GM12873 (cell line): ENCODE measurements around the gene CMTM1.

Source experiments
- CTCF ChIP-seq: IDR thresholded peaks from 2 replicates; pipeline ENCODE4 v1.5.1; 2012; ENCODE audit warnings: low read depth, mild to moderate bottlenecking, moderate library complexity, low read length, control low read depth; ENCODE audit not compliant: insufficient read depth; ENCODE audit errors: missing control alignments

Gene CMTM1

GRCh38 chr16:66608241-66609138 lies 42.3 kb downstream of the CMTM1 start:
- TF ChIP-seq CTCF = peak; percentile 94

- TF ChIP-seq CTCF = no peak
Measured at GRCh38 chr16:66609139-66609510, 42.9 kb downstream of the CMTM1 start.

- TF ChIP-seq CTCF = no peak
Measured at GRCh38 chr16:66610111-66610820, 44.0 kb downstream of the CMTM1 start.

GRCh38 chr16:66612422-66612821 lies 46.2 kb downstream of the CMTM1 start:
- TF ChIP-seq CTCF = no peak

GRCh38 chr16:66614161-66614802 lies 48.0 kb downstream of the CMTM1 start:
- no peak for TF ChIP-seq CTCF

- TF ChIP-seq CTCF = no peak
Measured at GRCh38 chr16:66616169-66616568, 49.9 kb downstream of the CMTM1 start.

- TF ChIP-seq CTCF = no peak
Measured at GRCh38 chr16:66616592-66616991, 50.4 kb downstream of the CMTM1 start.
